Pulmonary artery endothelial cell (primary cell): ENCODE measurements around the gene TIA1. TPM values are rescaled to one million over a fixed set of nuclear protein-coding genes. Genes with fewer than 3 reads are reported as not detected.
"Not testable (repeated sequence)": the region's sequence is repeated elsewhere in the genome, so short reads cannot be mapped to it uniquely, and the experiment has no call there.

Experiments
- DNase-seq: peaks from one replicate; pipeline ENCODE4 v3.0.0-alpha.2; 2011; ENCODE audit warnings: low read depth, low spot score
- total RNA-seq: library from RNA; depleted of rRNA; stranded (reverse); fragments of >200 nt; gene quantifications from 2 replicates; pipeline ENCODE4 v1.2.3, GENCODE V29; 2014

The TIA1 gene
- 136 and 181 TPM in 2 replicates for total RNA-seq

GRCh38 chr2:70248181-70248847 lies at the start of gene TIA1:
TSS of gene TIA1 (minus strand) at chr2:70248628. CDS start at chr2:70248430, 198 bp downstream.
- DNase-seq, result peak; percentile 91

GRCh38 chr2:70297828-70298227 lies 49.4 kb upstream of the TIA1 start:
- DNase-seq, result not testable (repeated sequence)

- no peak for DNase-seq
Measured at GRCh38 chr2:70283500-70284191, 35.2 kb upstream of the TIA1 start.

GRCh38 chr2:70282439-70282838 lies 34.0 kb upstream of the TIA1 start:
- DNase-seq, result no peak

GRCh38 chr2:70280242-70280798 lies 31.9 kb upstream of the TIA1 start:
- DNase-seq, result no peak

GRCh38 chr2:70270323-70270722 lies 21.9 kb upstream of the TIA1 start:
- DNase-seq, result no peak

- not testable (repeated sequence) for DNase-seq
Measured at GRCh38 chr2:70269422-70270302, 21.2 kb upstream of the TIA1 start.

- not testable (repeated sequence) for DNase-seq
Measured at GRCh38 chr2:70266925-70267324, 18.5 kb upstream of the TIA1 start.

GRCh38 chr2:70261501-70261900 lies 13.1 kb upstream of the TIA1 start:
- no peak for DNase-seq

GRCh38 chr2:70258532-70258875 lies 10.1 kb upstream of the TIA1 start:
- no peak for DNase-seq

- no peak for DNase-seq
Measured at GRCh38 chr2:70255637-70256314, 7.3 kb upstream of the TIA1 start.

- DNase-seq, result no peak
Measured at GRCh38 chr2:70250434-70250833, 2.0 kb upstream of the TIA1 start.

GRCh38 chr2:70247364-70248180 lies 856 bp downstream of the TIA1 start:
- DNase-seq, result no peak

GRCh38 chr2:70243806-70244584 lies 4.4 kb downstream of the TIA1 start:
- DNase-seq, result no peak

- DNase-seq, result no peak
Measured at GRCh38 chr2:70242552-70242951, 5.9 kb downstream of the TIA1 start.

- no peak for DNase-seq
Measured at GRCh38 chr2:70241340-70241739, 7.1 kb downstream of the TIA1 start.

- DNase-seq, result no peak
Measured at GRCh38 chr2:70240599-70240998, 7.8 kb downstream of the TIA1 start.

- no peak for DNase-seq
Measured at GRCh38 chr2:70233926-70234325, 14.5 kb downstream of the TIA1 start.

GRCh38 chr2:70226781-70227180 lies 21.6 kb downstream of the TIA1 start:
- no peak for DNase-seq

GRCh38 chr2:70223305-70223704 lies 25.1 kb downstream of the TIA1 start:
- not testable (repeated sequence) for DNase-seq
